GM23338 (cell line): ENCODE data around the gene TMEM255B. TPM values are rescaled to one million over a fixed set of nuclear protein-coding genes. Genes with fewer than 3 reads are reported as not detected.

ENCODE experiments used
- ATAC-seq: fragments of 200-7000 bp; cut with Tn5 transposase; 3 replicates; pipeline ENCODE4 v1.9.1; 2020
- DNase-seq: peaks from one replicate; pipeline ENCODE4 v3.0.0-alpha.2; 2015; ENCODE audit warnings: low spot score
- H2AFZ ChIP-seq: fragments of 200-600 bp; sonication (generic); 2 replicates; pipeline ENCODE4 v1.8.0; 2016; ENCODE audit warnings: antibody characterized with exemption, mild to moderate bottlenecking, moderate library complexity
- H3F3A ChIP-seq: fragments of 200-600 bp; sonication (generic); replicated peaks from 2 replicates; pipeline ENCODE4 v1.8.0; 2017; ENCODE audit warnings: antibody characterized with exemption, mixed run types, low read depth
- H3K27ac ChIP-seq: fragments of 200-600 bp; sonication (generic); 2 replicates; pipeline ENCODE4 v1.6.1; 2016; ENCODE audit warnings: low read depth
- H3K27me3 ChIP-seq: fragments of 200-600 bp; sonication (generic); 2 replicates; pipeline ENCODE4 v1.8.0; 2016; ENCODE audit warnings: mild to moderate bottlenecking, mixed run types, moderate library complexity; ENCODE audit not compliant: insufficient read depth
- H3K36me3 ChIP-seq: fragments of 200-600 bp; sonication (generic); 2 replicates; pipeline ENCODE4 v1.8.0; 2016; ENCODE audit warnings: mild to moderate bottlenecking; ENCODE audit not compliant: insufficient read depth
- H3K4me1 ChIP-seq: fragments of 200-600 bp; sonication (generic); 2 replicates; pipeline ENCODE4 v1.8.0; 2016; ENCODE audit warnings: mild to moderate bottlenecking, moderate library complexity; ENCODE audit not compliant: insufficient read depth
- H3K4me2 ChIP-seq: fragments of 200-600 bp; sonication (generic); 2 replicates; pipeline ENCODE4 v1.7.1; 2017; ENCODE audit warnings: mixed run types
- H3K4me3 ChIP-seq: fragments of 200-600 bp; sonication (generic); 2 replicates; pipeline ENCODE4 v1.6.1; 2016; ENCODE audit warnings: mixed run types
- H3K79me2 ChIP-seq: fragments of 200-600 bp; sonication (generic); replicated peaks from 2 replicates; pipeline ENCODE4 v1.8.0; 2017; ENCODE audit warnings: mild to moderate bottlenecking; ENCODE audit not compliant: insufficient read depth
- H3K9me2 ChIP-seq: fragments of 200-600 bp; sonication (generic); 2 replicates; pipeline ENCODE4 v1.8.0; 2017; ENCODE audit not compliant: insufficient read depth
- H4K20me1 ChIP-seq: fragments of 200-600 bp; sonication (generic); replicated peaks from 2 replicates; pipeline ENCODE4 v1.8.0; 2017; ENCODE audit warnings: mild to moderate bottlenecking; ENCODE audit not compliant: insufficient read depth
- H3K27ac Mint-ChIP-seq: 2 replicates; pipeline ENCODE4 v1.8.0; 2020; ENCODE audit warnings: inconsistent platforms, mild to moderate bottlenecking, moderate library complexity, mixed read lengths
- H3K27me3 Mint-ChIP-seq: 3 replicates; pipeline ENCODE4 v1.8.0; 2022; ENCODE audit warnings: low read depth, mild to moderate bottlenecking, moderate library complexity, mixed read lengths, inconsistent platforms; ENCODE audit not compliant: insufficient read depth, poor library complexity
- H3K36me3 Mint-ChIP-seq: 3 replicates; pipeline ENCODE4 v1.8.0; 2021; ENCODE audit warnings: low read depth, mild to moderate bottlenecking, inconsistent platforms, moderate library complexity, mixed read lengths
- H3K4me1 Mint-ChIP-seq: 3 replicates; pipeline ENCODE4 v1.8.0; 2020; ENCODE audit warnings: mild to moderate bottlenecking, inconsistent platforms, mixed read lengths
- H3K4me3 Mint-ChIP-seq: 3 replicates; pipeline ENCODE4 v1.8.0; 2021; ENCODE audit warnings: moderate library complexity, mild to moderate bottlenecking, inconsistent platforms, mixed read lengths
- H3K9me3 Mint-ChIP-seq: 3 replicates; pipeline ENCODE4 v1.8.0; 2020; ENCODE audit warnings: moderate library complexity, mild to moderate bottlenecking, inconsistent platforms, mixed read lengths
- CREB1 ChIP-seq: fragments of 250-450 bp; sonication (Bioruptor Pico); IDR thresholded peaks from 2 replicates; pipeline ENCODE4 v1.5.0; 2020; ENCODE audit warnings: low read depth, mild to moderate bottlenecking, moderate library complexity
- CTCF ChIP-seq, 2 experiments: fragments of 200-600 bp in 1 of 2; sonication (generic) in 1 of 2; conservative IDR thresholded peaks; 2 replicates each; pipeline versions ENCODE4 v1.5.1 to v1.6.1; 2016 to 2017; ENCODE audit warnings: antibody characterized with exemption in 2 of 2, low read depth in 2 of 2, mild to moderate bottlenecking in 2 of 2, moderate library complexity in 1 of 2
- ETS1 ChIP-seq: IDR thresholded peaks from 2 replicates; pipeline ENCODE4 v1.6.1; 2016; ENCODE audit warnings: antibody characterized with exemption
- EZH2 ChIP-seq: fragments of 200-600 bp; sonication (generic); IDR thresholded peaks from one replicate; pipeline ENCODE4 v1.8.0; 2017; ENCODE audit warnings: antibody characterized with exemption, mild to moderate bottlenecking, low read depth; ENCODE audit not compliant: unreplicated experiment
- EZH2phosphoT487 ChIP-seq: fragments of 200-600 bp; sonication (generic); IDR thresholded peaks from one replicate; pipeline ENCODE4 v1.8.1; 2018; ENCODE audit warnings: antibody characterized with exemption; ENCODE audit not compliant: unreplicated experiment
- JUNB ChIP-seq: IDR thresholded peaks from one replicate; pipeline ENCODE4 v1.6.1; 2016; ENCODE audit warnings: antibody characterized with exemption; ENCODE audit not compliant: unreplicated experiment
- NANOG ChIP-seq: IDR thresholded peaks from 2 replicates; pipeline ENCODE4 v1.6.1; 2016; ENCODE audit warnings: antibody characterized with exemption, borderline replicate concordance
- POLR2AphosphoS5 ChIP-seq: IDR thresholded peaks from 2 replicates; pipeline ENCODE4 v1.6.1; 2016; ENCODE audit warnings: antibody characterized with exemption, low read depth
- REST ChIP-seq: IDR thresholded peaks from one replicate; pipeline ENCODE4 v1.6.1; 2018; ENCODE audit warnings: antibody characterized with exemption; ENCODE audit not compliant: unreplicated experiment
- STAT1 ChIP-seq: IDR thresholded peaks from one replicate; pipeline ENCODE4 v1.6.1; 2016; ENCODE audit warnings: antibody characterized with exemption; ENCODE audit not compliant: unreplicated experiment
- ZNF114 ChIP-seq: fragments of 250-450 bp; sonication (Bioruptor Pico); IDR thresholded peaks from 2 replicates; pipeline ENCODE4 v1.5.0; 2020; ENCODE audit warnings: mild to moderate bottlenecking, moderate library complexity
- ZNF331 ChIP-seq: fragments of 250-450 bp; sonication (Bioruptor Pico); IDR thresholded peaks from 2 replicates; pipeline ENCODE4 v1.5.0; 2020; ENCODE audit warnings: low read depth, mild to moderate bottlenecking, moderate library complexity
- ZNF462 ChIP-seq: fragments of 250-450 bp; sonication (Bioruptor Pico); IDR thresholded peaks from 2 replicates; pipeline ENCODE4 v1.5.0; 2020; ENCODE audit warnings: mild to moderate bottlenecking, moderate library complexity
- polyA plus RNA-seq: library from polyadenylated mRNA; unstranded; fragments of >200 nt; fragmentation: Nextera tagmentation; extraction: Ambion mirVana; gene quantifications from 2 replicates; pipeline ENCODE4 v1.2.1, GENCODE V29; 2016
- total RNA-seq: library from RNA; depleted of rRNA; stranded (reverse); fragments of >200 nt; shearing (Covaris generic); gene quantifications from 2 replicates; pipeline ENCODE4 v1.2.3, GENCODE V29; 2014

TMEM255B gene
- total and polyA plus RNA-seq, 2 experiments from 2014 or later: 0.69 to 4.4 TPM

GRCh38 chr13:113748101-113748861 is 10.7 kb upstream of the TMEM255B start:
- Mint-ChIP-seq H3K36me3 (peaks cover 14% of the 10 kb centered on the region; the same call in 2 of the 3 replicates), H3K27ac (no peak overlapping the region), H3K4me3 (no peak overlapping the region), H3K4me1 (peaks cover 3% of the 10 kb centered on the region; the same call in 1 of the 3 replicates), H3K9me3 (peaks cover 18% of the 10 kb centered on the region), H3K27me3 (peaks cover 17% of the 10 kb centered on the region)
- Histone ChIP-seq H2AFZ (no peak overlapping the region), H3K36me3 (no peaks in the 10 kb centered on the region), H3K4me2 (no peak overlapping the region), H3K27ac (no peak overlapping the region), H4K20me1 (no peaks in the 10 kb centered on the region), H3K79me2 (no peaks in the 10 kb centered on the region), H3K4me1 (no peaks in the 10 kb centered on the region), H3F3A (peaks cover 25% of the 10 kb centered on the region), H3K27me3 (no peaks in the 10 kb centered on the region), H3K4me3 (no peak overlapping the region), H3K9me2 (peaks cover 4% of the 10 kb centered on the region; the same call in 1 of the 2 replicates)
- DNase-seq: no peak
- TF ChIP-seq REST (no peak), ZNF331 (CRISPR knock-in tag) (no peak), CTCF (conservative IDR thresholded peaks at IDR 0.05; ENCODE audit: low read depth in 2 of 2) (no peak), EZH2 (no peak), CREB1 (CRISPR knock-in tag) (no peak), ZNF114 (CRISPR knock-in tag) (no peak), STAT1 (no peak), EZH2phosphoT487 (no peak), NANOG (no peak), JUNB (no peak), ZNF462 (no peak), POLR2AphosphoS5 (no peak), ETS1 (no peak)
- peak; percentile 39 for ATAC-seq
